GM18517 (cell line): ENCODE data around the gene HYI.
"Not testable (repeated sequence)": the region's sequence is repeated elsewhere in the genome, so short reads cannot be mapped to it uniquely, and the experiment has no call there.

ENCODE experiments used
- ATAC-seq: cut with Tn5 transposase; IDR thresholded peaks from one replicate; pipeline ENCODE4 v1.9.1; 2021; ENCODE audit warnings: mild to moderate bottlenecking, moderate library complexity; ENCODE audit not compliant: unreplicated experiment

The HYI gene

DNA sequence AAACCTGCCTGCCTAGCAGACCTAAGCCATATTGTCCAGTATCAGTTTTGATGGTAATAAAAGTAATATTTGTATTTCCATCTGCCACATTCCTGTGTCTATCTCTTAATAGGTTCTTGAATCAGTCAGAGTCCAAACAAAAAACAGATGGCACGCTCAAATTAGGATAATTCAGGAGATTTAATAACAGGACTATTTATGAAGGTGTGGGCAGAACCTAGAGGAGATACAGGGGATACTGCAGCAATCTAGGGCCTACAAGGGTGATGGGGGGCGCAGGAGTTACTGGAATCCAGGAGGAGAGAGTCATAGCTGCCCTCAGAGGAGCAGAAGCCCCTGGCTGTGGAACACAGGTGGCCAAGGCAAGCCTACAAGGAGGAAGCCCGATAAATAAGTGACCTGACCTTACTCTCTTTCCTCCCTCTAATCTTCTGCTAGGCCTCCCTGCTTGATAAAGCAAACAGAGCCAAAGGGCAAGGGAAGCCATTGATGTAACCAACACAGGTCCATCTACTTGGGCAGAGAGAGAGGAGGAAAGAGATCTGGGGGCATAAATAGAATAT is 11.9 kb upstream of the HYI start:
- no peak for ATAC-seq

DNA sequence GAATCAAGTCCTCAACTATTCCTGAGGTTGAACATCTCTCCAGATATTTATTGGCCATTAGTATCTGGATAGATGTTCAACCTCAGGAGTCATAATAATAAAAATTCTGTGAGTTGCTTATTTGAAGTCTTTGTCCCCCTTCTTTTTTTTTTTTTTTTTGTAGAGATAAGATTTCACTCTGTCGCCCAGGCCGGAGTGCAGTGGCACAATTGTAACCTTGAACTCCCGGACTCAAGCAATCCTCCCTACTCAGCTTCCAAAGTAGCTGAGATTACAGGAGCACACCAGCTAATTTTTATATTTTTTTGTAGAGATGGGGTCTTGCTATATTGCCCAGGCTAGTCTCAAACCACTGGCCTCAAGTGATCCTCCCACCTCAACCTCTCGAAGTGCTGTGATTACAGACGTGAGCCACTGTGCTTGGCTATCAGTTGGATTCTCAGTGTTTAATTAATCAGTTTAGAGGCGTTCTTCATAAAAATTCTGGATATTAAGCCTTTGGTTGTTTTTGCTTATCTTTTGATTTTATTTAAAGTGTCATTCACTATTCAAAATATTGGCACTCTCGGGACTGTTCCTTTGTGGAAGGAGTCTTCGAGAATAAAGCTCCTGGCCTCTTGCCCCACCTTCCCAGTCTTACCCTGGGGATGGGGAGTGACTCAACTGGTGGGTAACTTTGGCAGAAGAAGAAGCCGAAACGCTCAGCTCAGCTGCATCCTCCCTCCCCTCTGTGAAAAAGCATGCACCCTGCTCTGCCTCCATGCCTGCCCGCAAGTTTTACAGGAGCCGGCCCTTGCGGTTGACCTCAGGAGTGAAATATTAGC is 11.2 kb upstream of the HYI start:
- no peak for ATAC-seq

DNA sequence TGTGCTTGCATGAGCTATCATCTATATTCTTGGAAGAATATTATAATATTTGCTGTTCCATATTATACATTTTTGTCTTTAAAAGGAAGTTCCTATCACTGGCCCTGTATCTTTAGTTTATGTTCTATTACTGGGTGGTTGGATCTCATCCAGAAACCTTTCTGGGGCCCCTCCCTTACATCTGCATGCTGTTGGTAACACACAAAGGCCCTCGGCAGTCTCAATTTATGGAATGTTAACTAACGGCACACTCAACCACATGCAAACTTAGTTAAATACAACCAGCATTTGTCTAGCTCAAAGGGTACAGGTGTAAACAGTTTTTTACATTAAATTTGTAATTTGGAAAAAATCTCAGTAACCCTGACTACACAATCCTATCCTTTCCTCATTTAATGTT is 9.7 kb upstream of the HYI start:
- no peak for ATAC-seq

DNA sequence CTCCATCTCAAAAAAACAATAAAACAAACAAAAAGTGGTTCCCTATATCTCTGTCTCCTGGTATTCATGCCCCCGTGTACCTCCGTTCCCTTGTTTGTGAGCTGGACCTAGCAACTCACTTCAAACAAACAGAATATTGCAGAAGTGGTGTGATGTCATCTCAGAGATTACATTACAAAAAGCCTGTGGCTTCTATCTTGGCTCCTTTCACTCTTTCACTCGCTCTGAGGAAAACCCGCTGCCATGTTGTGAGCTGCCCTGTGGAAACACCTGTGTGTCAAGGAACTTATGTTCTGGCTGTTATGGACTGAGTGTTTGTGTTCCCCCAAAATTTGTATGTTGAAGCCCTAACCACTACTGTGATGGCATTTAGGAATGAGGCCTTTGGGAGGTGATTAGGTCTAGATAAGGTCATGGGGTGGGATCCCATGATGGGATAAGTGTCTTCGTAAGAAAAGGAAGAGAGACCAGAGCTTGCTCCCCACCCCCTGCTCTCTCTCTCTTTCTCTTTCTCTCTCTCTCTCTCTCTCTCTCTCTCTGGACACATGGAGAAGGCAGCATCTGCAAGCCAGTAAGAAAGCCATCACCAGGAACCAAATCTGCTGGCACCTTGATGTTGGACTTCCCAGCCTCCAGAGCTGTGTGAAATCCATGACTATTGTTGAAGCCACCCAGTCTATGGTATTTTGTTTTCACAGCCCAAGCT is 7.4 kb upstream of the HYI start:
- no peak for ATAC-seq

DNA sequence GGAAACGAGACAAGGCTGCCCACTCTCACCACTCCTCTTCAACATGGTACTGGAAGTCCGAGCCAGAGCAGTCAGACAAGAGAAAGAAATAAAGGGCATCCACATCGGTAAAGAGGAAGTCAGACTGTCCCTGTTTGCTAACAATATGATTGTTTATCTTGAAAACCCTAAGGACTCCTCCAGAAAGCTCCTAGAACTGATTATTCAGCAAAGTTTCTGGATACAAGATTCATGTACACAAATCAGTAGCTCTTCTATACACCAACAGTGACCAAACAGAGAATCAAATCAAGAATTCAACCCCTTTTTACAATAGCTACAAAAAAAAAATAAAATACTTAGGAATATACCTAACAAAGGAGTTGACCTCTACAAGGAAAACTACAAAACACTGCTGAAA is 4.6 kb upstream of the HYI start:
- not testable (repeated sequence) for ATAC-seq

DNA sequence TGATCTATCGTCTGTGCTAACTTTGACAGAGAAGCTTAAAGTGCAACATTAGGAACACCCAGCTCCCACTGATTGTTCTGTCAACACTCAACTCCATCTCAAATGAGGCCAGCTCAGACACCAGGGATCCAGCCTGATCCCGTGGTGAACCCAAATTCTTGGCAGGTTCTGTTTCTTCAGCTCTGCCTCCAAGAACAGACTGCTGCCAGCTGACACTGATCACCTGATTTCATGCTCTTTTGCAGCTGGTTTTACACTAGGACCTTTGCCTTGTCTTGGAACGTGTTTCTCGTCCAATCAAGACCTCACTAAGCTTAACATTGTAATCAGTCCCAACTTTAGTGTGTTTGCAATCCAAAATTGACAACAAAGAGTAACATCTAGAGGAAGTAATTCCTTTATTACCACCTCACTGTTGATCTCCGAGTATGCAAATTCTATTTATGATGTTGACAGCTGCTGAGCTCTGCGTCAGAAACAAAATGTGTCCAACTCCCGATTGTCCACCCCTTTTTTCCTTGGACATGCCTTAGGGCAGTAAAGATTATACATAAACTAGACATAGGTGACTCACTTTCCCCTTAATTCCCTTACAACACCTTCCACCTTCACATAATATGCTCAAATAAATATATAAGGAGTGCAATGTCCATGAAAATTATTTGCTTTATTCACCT is 1.6 kb upstream of the HYI start:
- no peak for ATAC-seq

DNA sequence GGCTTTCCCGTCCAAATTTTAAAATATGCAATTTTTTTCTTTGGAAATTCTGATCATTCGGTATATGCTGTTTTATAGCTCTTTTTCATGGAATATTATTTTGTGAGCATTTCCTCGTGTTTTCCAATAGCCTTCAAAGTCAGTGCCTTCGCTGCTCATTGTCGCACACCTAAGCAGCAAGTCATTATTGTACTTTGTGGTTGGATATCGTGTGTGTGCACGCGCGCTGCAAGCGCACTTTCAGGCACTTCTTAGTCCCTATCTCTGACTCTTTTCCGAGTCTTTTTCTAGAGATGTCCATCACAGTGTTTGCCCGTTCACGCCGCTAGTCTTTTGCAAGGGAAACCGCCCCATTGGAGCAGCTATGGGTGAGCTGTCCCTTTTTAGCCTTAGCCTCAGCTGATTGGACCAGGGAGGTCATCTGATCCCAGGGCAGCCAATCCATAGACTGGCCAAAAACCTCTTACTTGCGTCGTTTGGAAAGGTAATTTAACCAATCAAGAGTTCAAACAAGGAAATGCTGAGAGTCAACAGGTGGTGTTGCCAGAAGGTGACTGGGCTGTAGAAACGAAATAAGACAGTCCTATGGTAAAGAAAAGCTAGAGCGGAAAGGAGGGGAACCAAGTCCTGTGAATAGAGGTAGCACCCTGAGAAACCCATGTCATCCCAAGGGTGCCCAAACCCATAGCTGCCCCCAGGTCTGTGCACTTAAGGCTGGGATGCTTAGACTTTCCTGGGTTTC is 710 bp upstream of the HYI start:
- ATAC-seq = peak; percentile 65

DNA sequence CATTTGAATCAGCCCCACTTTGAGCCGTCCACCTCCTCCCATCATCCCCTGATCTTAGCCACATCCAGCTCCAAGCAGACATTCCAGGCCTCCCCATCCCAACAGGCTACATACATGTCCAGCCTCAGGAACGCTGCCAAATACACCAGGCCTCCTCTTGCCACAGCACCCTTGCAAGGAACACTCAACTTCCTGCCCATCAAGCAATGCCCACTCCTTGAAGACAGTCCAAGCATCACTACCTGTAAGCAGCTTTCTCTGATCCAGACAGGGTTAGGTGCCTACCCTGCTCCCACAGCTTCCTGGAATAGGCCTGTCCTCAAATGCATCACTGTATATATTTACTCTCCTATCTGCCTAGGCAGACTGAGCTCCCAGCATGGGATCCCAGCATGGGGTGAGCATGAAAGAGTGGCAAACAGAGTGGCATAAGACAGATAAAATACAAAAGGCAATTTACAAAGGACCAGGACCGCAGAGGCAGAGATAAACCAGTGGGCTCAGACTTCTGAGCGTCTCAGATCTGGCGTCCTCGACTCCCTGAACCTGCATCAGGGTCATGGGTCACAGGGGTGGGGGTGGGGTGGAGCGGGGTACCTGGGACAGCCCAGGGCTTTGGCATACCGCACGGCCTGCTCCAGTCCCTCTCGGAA is 816 bp downstream of the HYI start:
- ATAC-seq = no peak

DNA sequence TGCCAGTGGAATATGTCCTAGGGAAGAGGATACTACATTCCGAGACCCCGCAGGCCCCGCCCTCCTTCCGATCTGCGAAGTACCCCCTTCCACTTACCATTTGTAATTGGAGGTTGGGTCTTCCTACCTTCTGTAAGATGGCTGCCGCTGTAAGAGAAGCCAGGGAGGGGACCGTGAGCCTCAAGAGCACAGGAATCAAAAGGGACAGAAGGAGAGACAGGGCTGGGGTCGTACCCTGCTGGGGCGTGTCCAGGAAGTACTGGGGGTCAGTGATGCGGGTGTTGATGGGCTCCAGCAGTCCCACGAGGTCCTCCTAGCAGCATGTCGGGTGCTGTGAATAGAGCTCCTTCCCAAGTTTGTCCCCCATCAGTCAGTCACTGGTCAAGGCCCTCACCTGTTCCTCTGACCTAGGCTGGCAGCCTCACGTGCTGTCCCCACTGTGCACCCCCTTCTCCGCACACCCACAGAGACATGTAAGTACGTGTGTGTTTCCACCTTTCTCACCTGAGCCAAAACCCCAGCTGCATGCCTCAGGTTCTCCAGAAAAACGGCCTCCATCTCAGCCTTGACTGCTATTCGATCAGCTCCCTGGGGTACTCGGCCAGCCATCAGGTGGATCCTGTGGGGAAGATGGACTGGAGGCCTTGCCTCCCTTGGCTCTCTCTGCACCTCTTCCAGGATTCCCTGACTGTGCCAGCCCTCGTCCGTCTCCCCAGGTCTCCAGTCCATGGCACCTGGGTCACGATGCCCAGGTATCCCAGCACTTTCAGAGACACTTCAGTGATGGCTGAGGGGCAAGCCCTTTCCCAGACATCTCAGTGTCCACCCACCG is 1.8 kb downstream of the HYI start:
- no peak for ATAC-seq

DNA sequence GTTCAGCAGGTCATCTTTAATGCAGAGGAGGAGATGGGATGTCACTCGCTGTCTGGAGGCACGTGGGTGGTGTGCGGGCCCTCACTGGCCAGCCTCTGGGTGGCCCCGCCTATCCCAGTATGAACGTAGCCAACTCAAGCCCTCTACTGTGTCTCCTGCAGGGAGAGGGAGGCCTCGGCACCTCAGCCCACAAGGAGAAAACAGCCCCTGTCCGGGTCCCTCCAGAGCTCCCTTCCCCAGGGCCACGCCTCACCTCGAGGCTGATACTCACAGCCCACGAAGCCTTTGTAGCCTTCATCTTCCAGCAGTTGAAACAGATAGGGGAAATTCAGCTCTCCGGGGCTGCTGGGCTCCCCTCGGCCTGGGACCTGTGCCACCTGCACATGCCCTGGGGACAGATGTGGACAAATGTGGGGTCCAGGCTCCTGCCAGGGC is 2.6 kb downstream of the HYI start:
- ATAC-seq = no peak

DNA sequence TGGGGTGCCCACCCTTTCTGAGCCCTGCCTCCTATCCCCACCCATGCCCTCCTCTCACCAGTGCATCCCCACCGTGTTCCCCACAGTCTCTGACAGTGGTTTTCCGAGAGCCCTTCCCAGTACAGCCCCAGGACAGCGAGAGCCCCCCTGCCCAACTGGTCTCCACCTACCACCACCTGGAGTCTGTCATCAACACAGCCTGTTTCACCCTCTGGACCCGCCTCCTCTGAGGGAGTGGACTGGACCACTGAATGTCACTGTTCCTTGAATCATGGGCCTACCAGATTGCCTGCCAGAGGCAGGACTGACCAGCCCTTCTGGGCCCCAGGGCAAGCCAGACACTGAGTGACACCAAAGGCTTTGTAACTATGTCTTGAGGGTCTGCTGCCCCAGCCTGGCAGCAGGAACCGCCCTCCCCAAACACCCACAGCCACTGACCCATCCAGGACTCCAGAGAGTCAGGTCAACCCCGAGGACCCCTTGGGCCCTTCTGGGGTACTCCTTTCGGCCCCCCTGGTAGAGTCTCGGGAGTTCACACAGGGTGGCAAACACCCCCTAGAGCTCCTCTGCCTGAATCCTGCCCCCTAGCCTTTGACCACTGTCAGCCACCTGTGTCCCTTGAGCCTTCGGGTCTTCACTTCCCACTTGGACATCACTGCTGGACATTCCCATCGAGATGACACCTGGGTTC is 3.3 kb downstream of the HYI start:
- no peak for ATAC-seq

DNA sequence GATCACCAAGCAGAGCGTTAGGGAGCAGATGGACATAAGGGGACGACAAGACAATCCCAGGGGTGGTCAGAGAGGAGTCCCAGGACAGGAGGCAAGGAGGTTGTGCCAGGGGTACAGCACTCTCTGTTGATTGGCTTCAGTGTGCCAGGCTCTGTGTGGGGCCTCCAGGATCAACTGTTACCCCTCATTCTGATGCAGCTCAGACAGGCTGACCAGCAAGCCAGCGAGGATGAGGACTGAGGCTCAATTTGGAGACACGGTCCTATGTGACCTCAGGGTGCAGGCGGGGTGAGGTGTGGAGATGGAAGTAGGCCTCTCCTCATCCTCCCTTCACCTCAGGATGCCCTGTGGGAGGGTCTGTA is 4.0 kb downstream of the HYI start:
- no peak for ATAC-seq

DNA sequence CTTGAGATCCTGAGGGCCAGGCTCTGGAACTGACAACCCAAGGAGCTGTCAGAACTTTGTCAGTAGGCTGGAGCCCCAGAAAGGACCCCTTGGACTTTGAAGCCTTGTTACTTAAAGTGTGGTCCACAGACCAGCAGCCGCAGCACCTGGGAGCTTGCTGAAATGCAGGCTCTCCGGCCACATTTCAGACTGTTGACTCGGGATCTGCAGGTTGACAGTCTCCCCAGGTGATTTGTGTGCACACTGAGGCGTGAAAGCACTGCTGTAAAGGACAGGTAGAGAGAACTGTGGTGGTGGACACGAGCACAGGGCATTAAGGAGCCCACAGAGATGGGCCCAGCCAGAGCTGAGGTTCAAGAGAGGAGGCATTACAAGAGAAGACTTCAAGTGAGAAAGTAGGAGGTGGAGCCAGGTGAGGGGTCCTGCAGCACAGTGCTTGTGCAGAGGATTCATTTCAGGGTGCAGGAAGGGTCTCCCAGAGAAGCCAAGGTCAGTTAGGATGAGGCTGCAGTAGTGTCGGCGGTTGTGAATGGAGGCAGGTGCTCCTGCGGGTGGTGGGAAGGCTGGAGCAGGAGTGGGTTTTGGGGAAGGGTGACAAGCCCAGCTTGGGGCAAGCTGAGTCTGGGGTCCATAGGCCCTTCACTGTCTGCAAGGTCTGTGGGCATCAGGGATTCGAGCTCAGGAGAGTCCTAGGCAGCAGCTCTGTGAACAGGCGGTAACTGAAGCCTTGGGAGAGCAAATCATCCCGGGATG is 4.6 kb downstream of the HYI start:
- no peak for ATAC-seq

DNA sequence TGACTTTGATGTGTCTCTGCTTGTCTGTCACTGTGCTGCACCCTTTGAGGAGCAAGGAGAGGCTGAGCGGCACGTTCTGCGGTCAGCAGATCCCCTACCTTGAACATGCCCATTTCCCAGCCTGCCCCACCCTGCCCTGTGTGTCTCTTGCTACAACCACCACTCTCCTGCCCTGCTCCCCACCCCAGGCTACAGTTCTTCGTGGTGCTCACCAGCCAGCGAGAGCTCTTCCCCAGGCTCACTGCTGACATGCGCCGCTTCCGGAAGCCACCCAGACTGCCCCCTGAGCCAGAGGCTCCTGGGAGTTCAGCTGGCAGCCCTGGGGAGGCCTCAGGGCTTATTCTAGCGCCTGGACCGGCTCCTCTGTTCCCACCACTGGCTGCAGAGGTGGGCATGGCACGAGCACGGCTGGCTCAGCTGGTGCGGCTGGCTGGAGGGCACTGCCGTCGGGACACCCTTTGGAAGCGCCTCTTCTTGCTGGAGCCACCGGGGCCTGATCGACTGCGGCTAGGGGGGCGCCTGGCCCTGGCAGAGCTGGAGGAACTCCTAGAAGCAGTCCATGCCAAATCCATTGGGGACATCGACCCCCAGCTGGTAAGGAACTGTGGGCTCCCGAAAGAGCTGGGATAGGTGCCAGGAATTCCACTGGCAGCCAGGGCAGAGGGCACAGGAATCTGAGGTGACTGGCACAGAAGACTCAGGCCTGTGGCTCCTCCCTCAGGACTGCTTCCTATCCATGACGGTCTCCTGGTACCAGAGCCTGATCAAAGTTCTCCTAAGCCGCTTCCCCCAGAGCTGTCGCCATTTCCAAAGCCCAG is 5.6 kb downstream of the HYI start:
- no peak for ATAC-seq

DNA sequence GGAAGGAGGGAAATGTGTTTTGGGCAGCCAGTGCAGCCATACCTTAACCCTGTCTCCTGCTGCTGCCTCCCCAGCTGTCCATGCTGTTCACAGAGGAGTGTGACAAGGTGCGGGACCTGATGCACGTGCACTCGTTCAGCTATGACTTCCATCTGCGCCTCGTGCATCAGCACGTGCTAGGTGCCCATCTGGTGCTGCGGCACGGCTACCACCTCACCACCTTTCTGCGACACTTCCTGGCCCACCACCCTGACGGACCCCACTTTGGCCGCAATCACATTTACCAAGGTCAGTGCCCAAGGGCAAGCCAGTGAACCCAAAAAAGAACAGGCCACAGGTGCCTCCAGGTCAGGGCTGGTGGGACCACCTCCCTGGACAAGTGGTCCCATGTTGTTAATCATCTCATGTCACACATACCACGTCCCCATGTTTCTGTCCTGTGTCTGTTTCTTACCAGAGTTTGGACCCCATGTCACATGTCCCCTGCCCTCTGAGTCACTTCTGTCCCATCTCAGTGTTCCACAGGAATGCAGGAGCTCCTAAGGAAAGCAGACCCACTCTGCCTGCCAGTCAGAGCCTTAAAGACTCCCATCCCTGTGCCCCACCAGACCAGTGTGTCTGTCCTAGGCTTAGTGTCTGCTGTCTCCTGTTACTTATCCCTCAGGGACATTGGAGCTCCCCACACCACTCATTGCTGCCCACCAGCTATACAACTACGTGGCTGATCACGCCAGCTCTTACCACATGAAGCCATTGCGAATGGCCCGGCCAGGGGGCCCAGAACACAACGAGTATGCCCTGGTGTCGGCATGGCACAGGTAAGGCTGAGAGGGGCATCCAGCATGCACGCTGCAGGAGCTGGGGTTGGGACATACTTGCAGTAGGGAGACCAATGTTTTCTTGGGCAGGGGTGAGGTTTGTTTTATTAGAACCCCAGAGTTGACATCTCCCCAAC is 6.6 kb downstream of the HYI start:
- no peak for ATAC-seq

DNA sequence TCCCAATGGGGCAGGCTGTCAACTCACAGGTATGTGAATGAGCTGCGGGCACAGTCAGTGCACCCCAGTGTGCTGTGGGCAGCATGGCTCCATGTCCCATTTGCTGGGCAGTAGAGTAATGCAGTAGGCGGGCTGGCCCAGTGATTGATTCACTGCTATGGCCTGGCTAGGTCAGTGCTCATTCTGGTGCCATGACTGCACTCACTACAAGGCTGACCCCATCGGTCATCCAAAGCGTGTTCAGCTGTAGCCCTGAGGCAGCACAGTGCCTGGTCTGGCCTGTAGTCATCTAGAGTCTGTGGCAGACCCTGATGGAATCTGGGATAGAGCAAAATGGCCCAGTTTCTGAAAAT is 7.4 kb downstream of the HYI start:
- no peak for ATAC-seq
